Measurements from ENCODE around the gene RALGPS1.

Gene RALGPS1

DNA sequence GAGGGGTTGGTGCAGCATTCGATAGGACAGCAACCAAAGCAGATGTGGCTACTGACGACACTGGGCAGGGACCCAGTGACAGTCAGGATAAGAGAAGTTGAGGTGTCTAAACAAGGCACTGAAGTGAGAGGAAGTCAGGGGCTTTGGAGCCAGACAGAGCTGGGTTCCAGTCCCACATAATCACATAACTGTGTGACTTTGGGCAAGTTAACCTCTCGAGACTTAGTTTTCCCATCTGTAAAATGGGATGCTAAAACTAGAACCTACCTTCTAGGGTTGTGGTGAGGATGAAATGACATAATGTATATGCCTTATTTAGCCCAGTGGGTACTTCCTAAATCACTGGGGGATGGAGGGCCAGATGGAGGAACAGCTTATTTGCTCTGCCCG, 204.7 kb downstream of the RALGPS1 start:
- Histone ChIP-seq H3K9me3 (ENCODE audit: control extremely low read depth in 1 of 5, control insufficient read depth in 4 of 5, insufficient read depth in 2 of 5, low read depth in 1 of 5, low read length in 4 of 5) (no peaks in the 10 kb centered on the region), H3K27ac (ENCODE audit: insufficient read depth in 1 of 2, low read depth in 1 of 2, low read length in 2 of 2, poor library complexity in 1 of 2, severe bottlenecking in 2 of 2) (no peak overlapping the region), H3K36me3 (ENCODE audit: control insufficient read depth in 4 of 4, insufficient read depth in 4 of 4, low read length in 3 of 4) (no peaks in the 10 kb centered on the region), H3K27me3 (replicated peaks in 2 of 5; ENCODE audit: control insufficient read depth in 4 of 5, insufficient read depth in 5 of 5, low read length in 4 of 5) (peaks cover 0 to 39% (median 21%) of the 10 kb centered on the region in 5 experiments), H3K4me3 (ENCODE audit: control insufficient read depth in 1 of 7, extremely low read depth in 1 of 7, insufficient read depth in 4 of 7, low read depth in 2 of 7, low read length in 6 of 7) (no peak overlapping the region), H3K4me1 (ENCODE audit: control extremely low read depth in 1 of 4, control insufficient read depth in 4 of 4, insufficient read depth in 4 of 4, low read length in 3 of 4) (peaks cover 0 to 16% (median 15%) of the 10 kb centered on the region in 4 experiments)
- 100% methylated on average over 3 of the region's 4 CpGs for WGBS (ENCODE audit: insufficient coverage)
- DNase-seq, result peak in 1 of 3 donors; percentile 4
- ChIA-PET POLR2A (no interaction called here), CTCF (no interaction called here)

DNA sequence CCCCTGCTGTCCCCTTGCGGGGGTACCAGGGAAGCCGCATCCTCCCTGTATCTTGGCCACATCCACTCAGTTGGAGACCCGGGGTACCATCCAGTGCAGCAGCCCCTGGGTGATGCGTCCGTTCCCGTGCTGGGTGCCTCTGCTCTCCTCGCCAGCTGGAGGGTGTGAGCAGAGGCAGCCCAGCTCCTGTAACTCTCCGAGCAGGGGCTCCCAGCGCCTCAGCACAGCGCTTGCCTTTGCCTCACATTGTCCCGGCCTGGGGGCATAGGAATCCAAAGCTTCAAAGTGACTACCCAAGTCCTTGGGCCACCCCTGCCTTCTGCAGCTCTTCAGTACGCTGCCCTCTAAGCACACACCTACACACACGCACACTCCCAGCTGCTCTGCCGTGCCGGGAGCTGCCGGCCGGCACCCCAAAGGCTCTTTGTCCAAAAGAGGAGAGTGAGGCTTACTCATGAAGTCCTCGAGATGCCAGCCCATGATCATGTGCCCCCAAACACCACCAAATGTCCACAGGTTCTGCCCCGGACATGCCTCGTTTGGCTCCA, 207.1 kb downstream of the RALGPS1 start:
- Histone ChIP-seq H3K36me3 (ENCODE audit: control insufficient read depth in 4 of 4, insufficient read depth in 4 of 4, low read length in 3 of 4) (no peaks in the 10 kb centered on the region), H3K9me3 (ENCODE audit: control extremely low read depth in 1 of 5, control insufficient read depth in 4 of 5, insufficient read depth in 2 of 5, low read depth in 1 of 5, low read length in 4 of 5) (no peaks in the 10 kb centered on the region), H3K27me3 (replicated peaks in 2 of 5; ENCODE audit: control insufficient read depth in 4 of 5, insufficient read depth in 5 of 5, low read length in 4 of 5) (peaks cover 0 to 53% (median 23%) of the 10 kb centered on the region in 5 experiments), H3K27ac (ENCODE audit: insufficient read depth in 1 of 2, low read depth in 1 of 2, low read length in 2 of 2, poor library complexity in 1 of 2, severe bottlenecking in 2 of 2) (no peak overlapping the region), H3K4me1 (ENCODE audit: control extremely low read depth in 1 of 4, control insufficient read depth in 4 of 4, insufficient read depth in 4 of 4, low read length in 3 of 4) (peaks cover 0 to 16% (median 12%) of the 10 kb centered on the region in 4 experiments), H3K4me3 (ENCODE audit: control insufficient read depth in 1 of 7, extremely low read depth in 1 of 7, insufficient read depth in 4 of 7, low read depth in 2 of 7, low read length in 6 of 7) (no peak overlapping the region)
- CTCF ChIA-PET, result interaction anchor here (1.2 kb wide), 1 partner anchor 180 kb away, joined by 3 read pairs; no protein-coding TSS in a partner anchor
- DNase-seq, result no peak
- 62% methylated on average over 20 of the region's 20 CpGs for WGBS (ENCODE audit: insufficient coverage)
- POLR2A ChIA-PET, result no interaction called here

DNA sequence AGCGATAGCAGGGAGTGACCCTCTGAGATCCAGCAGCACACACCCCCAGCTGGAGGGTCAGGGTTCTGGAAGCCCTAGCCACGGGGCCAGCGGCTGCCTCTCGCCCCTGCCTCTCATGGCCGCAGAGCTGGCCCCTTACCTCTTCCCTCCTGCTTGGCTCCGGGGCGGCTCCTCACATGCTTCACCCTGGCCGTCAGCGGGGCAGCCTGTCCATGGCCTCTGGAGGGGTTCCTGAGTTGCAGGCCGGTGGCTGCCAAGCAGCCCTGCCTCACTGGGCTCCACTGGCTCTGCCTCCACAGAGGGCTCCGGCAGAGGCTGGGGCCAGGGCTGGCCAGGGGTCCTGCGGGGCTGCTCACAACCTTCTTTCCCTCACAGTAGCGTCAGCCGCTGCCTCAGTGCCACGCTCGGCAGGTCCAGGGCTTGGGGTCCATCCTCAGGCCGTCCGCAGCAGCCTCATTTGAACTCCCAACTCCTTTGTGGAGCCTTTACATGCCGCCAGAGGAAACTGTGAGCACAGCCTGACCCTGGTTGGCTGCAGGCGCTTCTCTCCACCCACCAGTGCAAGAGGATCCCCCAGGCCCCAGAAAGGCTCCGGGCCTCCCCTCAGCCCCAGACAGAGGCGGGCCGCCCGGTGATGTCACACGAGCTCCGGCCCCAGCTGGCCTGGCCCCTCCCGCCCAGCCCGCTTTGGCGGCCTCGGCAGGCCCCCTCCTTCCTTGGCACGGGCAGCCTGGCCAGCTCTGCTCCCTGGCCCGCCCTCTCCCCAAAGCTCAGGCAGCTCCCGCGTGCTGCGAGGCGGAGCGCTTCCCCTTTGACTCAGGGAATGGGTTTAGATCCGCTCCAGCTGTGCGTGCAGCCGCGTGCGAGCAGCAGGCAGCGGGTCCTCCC, 207.8 kb downstream of the RALGPS1 start, which contains the start of gene ANGPTL2:
Gene ANGPTL2, minus strand, starts transcription at position 460 of the 888 bp plus-strand sequence. CDS start 13,904 bp downstream, outside the sequence.
- peak; percentile 54 to 88 (median 84) for DNase-seq
- Histone ChIP-seq H3K36me3 (ENCODE audit: control insufficient read depth in 4 of 4, insufficient read depth in 4 of 4, low read length in 3 of 4) (no peaks in the 10 kb centered on the region), H3K27me3 (replicated peaks in 2 of 5; ENCODE audit: control insufficient read depth in 4 of 5, insufficient read depth in 5 of 5, low read length in 4 of 5) (peaks cover 0 to 53% (median 24%) of the 10 kb centered on the region in 5 experiments), H3K27ac (ENCODE audit: insufficient read depth in 1 of 2, low read depth in 1 of 2, low read length in 2 of 2, poor library complexity in 1 of 2, severe bottlenecking in 2 of 2) (no peak within 1 kb of the TSS), H3K4me3 (ENCODE audit: control insufficient read depth in 1 of 7, extremely low read depth in 1 of 7, insufficient read depth in 4 of 7, low read depth in 2 of 7, low read length in 6 of 7) (peak within 1 kb of the TSS in 3 of 7 experiments; percentile 15 to 60 (median 29)), H3K4me1 (ENCODE audit: control extremely low read depth in 1 of 4, control insufficient read depth in 4 of 4, insufficient read depth in 4 of 4, low read length in 3 of 4) (peaks cover 0 to 16% (median 12%) of the 10 kb centered on the region in 4 experiments), H3K9me3 (ENCODE audit: control extremely low read depth in 1 of 5, control insufficient read depth in 4 of 5, insufficient read depth in 2 of 5, low read depth in 1 of 5, low read length in 4 of 5) (no peaks in the 10 kb centered on the region)
- ChIA-PET POLR2A (no interaction called here), CTCF (interaction anchor here (0.6 to 1.3 kb wide), 5 partner anchors 26 to 189 kb away, joined by 3 read pairs; no protein-coding TSS in a partner anchor)
- WGBS (ENCODE audit: insufficient coverage), result 15% methylated on average over 32 of the region's 43 CpGs

DNA sequence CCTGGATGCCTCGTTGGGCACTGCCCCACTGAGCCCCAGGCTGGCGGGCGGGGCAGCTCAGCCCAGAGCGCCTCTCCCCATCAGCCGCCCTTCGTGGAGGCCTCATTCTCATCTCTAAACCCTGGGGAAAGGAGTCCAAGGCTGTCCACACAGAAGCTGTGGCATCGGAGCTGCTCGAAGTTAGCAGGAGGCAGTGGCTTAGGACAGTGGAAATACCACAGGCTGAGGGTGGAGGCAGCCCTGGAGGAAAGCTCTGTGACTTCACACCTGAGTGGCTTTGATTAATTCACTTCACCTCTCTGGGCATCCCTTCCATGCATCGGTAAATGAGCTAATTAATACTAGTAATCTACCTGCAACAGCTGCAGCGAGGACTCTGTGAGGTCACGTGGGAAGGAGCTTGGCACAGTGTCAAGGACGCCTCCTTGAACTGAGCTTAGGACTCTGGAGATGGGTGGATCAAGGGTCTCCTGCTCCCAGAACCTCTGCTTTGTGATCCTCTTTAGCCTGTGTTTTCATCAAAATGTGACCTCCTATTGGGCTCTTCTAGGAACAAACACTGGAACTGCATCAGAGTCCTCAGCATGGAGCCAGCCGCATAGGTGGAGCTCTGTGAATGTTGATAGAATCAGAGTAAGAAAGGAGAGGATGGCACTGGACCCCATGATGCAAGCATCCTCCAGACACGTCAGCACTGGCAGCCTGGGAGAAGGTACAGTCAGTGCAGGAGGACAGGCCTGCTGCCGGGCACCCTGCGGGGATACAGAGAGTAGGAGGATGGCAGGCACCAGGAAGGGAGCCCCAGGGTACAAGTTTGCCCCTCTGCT, 208.7 kb downstream of the RALGPS1 start:
- CTCF ChIA-PET, result interaction anchor here (0.6 to 1.3 kb wide), 5 partner anchors 27 to 189 kb away, joined by 3 read pairs; no protein-coding TSS in a partner anchor
- Histone ChIP-seq H3K9me3 (ENCODE audit: control extremely low read depth in 1 of 5, control insufficient read depth in 4 of 5, insufficient read depth in 2 of 5, low read depth in 1 of 5, low read length in 4 of 5) (no peaks in the 10 kb centered on the region), H3K4me1 (ENCODE audit: control extremely low read depth in 1 of 4, control insufficient read depth in 4 of 4, insufficient read depth in 4 of 4, low read length in 3 of 4) (peaks cover 0 to 16% (median 12%) of the 10 kb centered on the region in 4 experiments), H3K27ac (ENCODE audit: insufficient read depth in 1 of 2, low read depth in 1 of 2, low read length in 2 of 2, poor library complexity in 1 of 2, severe bottlenecking in 2 of 2) (no peak overlapping the region), H3K36me3 (ENCODE audit: control insufficient read depth in 4 of 4, insufficient read depth in 4 of 4, low read length in 3 of 4) (no peaks in the 10 kb centered on the region), H3K4me3 (ENCODE audit: control insufficient read depth in 1 of 7, extremely low read depth in 1 of 7, insufficient read depth in 4 of 7, low read depth in 2 of 7, low read length in 6 of 7) (peak overlapping the region in 3 of 7 experiments; percentile 15 to 60 (median 29)), H3K27me3 (replicated peaks in 2 of 5; ENCODE audit: control insufficient read depth in 4 of 5, insufficient read depth in 5 of 5, low read length in 4 of 5) (peaks cover 0 to 53% (median 25%) of the 10 kb centered on the region in 5 experiments)
- POLR2A ChIA-PET, result no interaction called here
- peak in 1 of 3 donors; percentile 4 for DNase-seq
- 56% methylated on average over 13 of the region's 16 CpGs for WGBS (ENCODE audit: insufficient coverage)

DNA sequence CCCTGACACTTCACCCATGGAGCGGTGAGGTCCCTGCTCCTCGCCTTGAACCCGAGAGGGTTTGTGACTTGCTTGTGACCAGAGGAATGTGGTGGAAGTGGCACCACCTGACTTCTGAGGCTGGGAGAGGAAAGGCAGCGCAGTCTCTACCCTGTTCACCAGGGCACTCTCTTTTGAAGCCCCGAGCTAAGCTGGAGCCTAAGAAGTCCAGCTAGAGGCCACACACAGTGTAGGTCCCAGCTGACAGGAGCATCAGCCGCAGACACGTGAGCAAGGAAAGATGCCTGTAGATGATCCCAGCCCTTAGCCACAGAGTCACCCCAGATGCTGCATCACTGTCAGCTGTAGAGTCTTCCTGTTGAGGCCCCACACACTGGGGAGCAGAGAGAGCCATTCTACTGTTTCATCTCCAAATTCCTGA, 209.5 kb downstream of the RALGPS1 start:
- ChIA-PET POLR2A (no interaction called here), CTCF (interaction anchor here (1.0 kb wide), 1 partner anchor 107 kb away, joined by 3 read pairs; no protein-coding TSS in a partner anchor)
- 98% methylated on average over 7 of the region's 7 CpGs for WGBS (ENCODE audit: insufficient coverage)
- Histone ChIP-seq H3K36me3 (ENCODE audit: control insufficient read depth in 4 of 4, insufficient read depth in 4 of 4, low read length in 3 of 4) (no peaks in the 10 kb centered on the region), H3K27me3 (replicated peaks in 2 of 5; ENCODE audit: control insufficient read depth in 4 of 5, insufficient read depth in 5 of 5, low read length in 4 of 5) (peaks cover 0 to 53% (median 25%) of the 10 kb centered on the region in 5 experiments), H3K9me3 (ENCODE audit: control extremely low read depth in 1 of 5, control insufficient read depth in 4 of 5, insufficient read depth in 2 of 5, low read depth in 1 of 5, low read length in 4 of 5) (no peaks in the 10 kb centered on the region), H3K4me1 (ENCODE audit: control extremely low read depth in 1 of 4, control insufficient read depth in 4 of 4, insufficient read depth in 4 of 4, low read length in 3 of 4) (peaks cover 0 to 16% (median 12%) of the 10 kb centered on the region in 4 experiments), H3K4me3 (ENCODE audit: control insufficient read depth in 1 of 7, extremely low read depth in 1 of 7, insufficient read depth in 4 of 7, low read depth in 2 of 7, low read length in 6 of 7) (no peak overlapping the region), H3K27ac (ENCODE audit: insufficient read depth in 1 of 2, low read depth in 1 of 2, low read length in 2 of 2, poor library complexity in 1 of 2, severe bottlenecking in 2 of 2) (no peak overlapping the region)
- DNase-seq, result no peak

DNA sequence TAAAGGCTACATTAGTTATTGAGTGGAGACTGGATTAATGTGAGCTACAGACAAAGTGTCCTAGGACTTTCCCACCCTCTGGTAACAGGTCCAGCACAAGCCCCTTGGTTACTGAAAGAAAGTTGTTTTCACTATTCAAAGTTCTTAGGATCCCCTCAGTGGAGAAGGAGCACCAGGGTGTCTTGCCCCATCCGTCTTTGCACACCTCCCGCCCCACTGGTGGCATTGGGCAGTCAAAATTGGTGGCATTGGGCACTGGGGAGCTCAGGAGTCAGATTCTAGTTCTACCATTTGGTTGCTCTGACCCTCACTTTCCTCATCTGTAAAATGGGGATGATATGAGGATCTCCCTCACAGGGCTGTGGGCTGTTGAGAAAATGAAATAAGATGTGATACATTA, 210.2 kb downstream of the RALGPS1 start:
- Histone ChIP-seq H3K9me3 (ENCODE audit: control extremely low read depth in 1 of 5, control insufficient read depth in 4 of 5, insufficient read depth in 2 of 5, low read depth in 1 of 5, low read length in 4 of 5) (no peaks in the 10 kb centered on the region), H3K27me3 (replicated peaks in 2 of 5; ENCODE audit: control insufficient read depth in 4 of 5, insufficient read depth in 5 of 5, low read length in 4 of 5) (peaks cover 0 to 55% (median 25%) of the 10 kb centered on the region in 5 experiments), H3K4me3 (ENCODE audit: control insufficient read depth in 1 of 7, extremely low read depth in 1 of 7, insufficient read depth in 4 of 7, low read depth in 2 of 7, low read length in 6 of 7) (no peak overlapping the region), H3K27ac (ENCODE audit: insufficient read depth in 1 of 2, low read depth in 1 of 2, low read length in 2 of 2, poor library complexity in 1 of 2, severe bottlenecking in 2 of 2) (no peak overlapping the region), H3K36me3 (ENCODE audit: control insufficient read depth in 4 of 4, insufficient read depth in 4 of 4, low read length in 3 of 4) (no peaks in the 10 kb centered on the region), H3K4me1 (ENCODE audit: control extremely low read depth in 1 of 4, control insufficient read depth in 4 of 4, insufficient read depth in 4 of 4, low read length in 3 of 4) (peaks cover 0 to 16% (median 12%) of the 10 kb centered on the region in 4 experiments)
- no CpG with 5 or more reads among the region's 2 CpGs for WGBS (ENCODE audit: insufficient coverage)
- DNase-seq, result no peak
- ChIA-PET POLR2A (no interaction called here), CTCF (no interaction called here)
